GM12878 (cell line): ENCODE results near the gene TPRN.

ENCODE experiments used
- CREB1 ChIP-seq: IDR thresholded peaks from 2 replicates; pipeline ENCODE4 v1.6.1; 2012; ENCODE audit warnings: low read depth, mild to moderate bottlenecking, inconsistent platforms
- CTCF ChIP-seq, 3 experiments: IDR thresholded peaks in 2 of 3; conservative IDR thresholded peaks in 1 of 3; 2 replicates each; pipeline ENCODE4 v1.5.1; 2011; ENCODE audit warnings: low read depth in 3 of 3, low read length in 3 of 3, mild to moderate bottlenecking in 3 of 3, control low read depth in 2 of 3, moderate library complexity in 2 of 3, inconsistent platforms in 1 of 3, mixed read lengths in 1 of 3; ENCODE audit not compliant: control insufficient read depth in 2 of 3, insufficient read depth in 1 of 3; ENCODE audit errors: extremely low read depth in 1 of 3
- DPF2 ChIP-seq: fragments of 450-650 bp; IDR thresholded peaks from 2 replicates; pipeline ENCODE4 v1.6.1; 2017; ENCODE audit warnings: mild to moderate bottlenecking
- GABPA ChIP-seq: IDR thresholded peaks from 2 replicates; pipeline ENCODE4 v1.6.1; 2014; ENCODE audit warnings: antibody characterized with exemption, low read depth, mild to moderate bottlenecking, inconsistent platforms
- IRF3 ChIP-seq: fragments of 450-650 bp; IDR thresholded peaks from 2 replicates; pipeline ENCODE4 v1.6.1; 2014; ENCODE audit warnings: mild to moderate bottlenecking
- NFIC ChIP-seq: IDR thresholded peaks from 2 replicates; pipeline ENCODE4 v1.6.1; 2012; ENCODE audit warnings: low read depth, mild to moderate bottlenecking, inconsistent platforms, low read length, moderate library complexity
- NFXL1 ChIP-seq: fragments of 450-650 bp; IDR thresholded peaks from 2 replicates; pipeline ENCODE4 v1.6.1; 2017; ENCODE audit warnings: antibody characterized with exemption, mild to moderate bottlenecking, borderline replicate concordance
- POLR2AphosphoS5 ChIP-seq: IDR thresholded peaks from 2 replicates; pipeline ENCODE4 v1.6.1; 2011; ENCODE audit warnings: mild to moderate bottlenecking, low read length, inconsistent platforms
- PRDM15 ChIP-seq: fragments of 450-650 bp; formaldehyde crosslinking; IDR thresholded peaks from 2 replicates; pipeline ENCODE4 v1.4.0; 2020; ENCODE audit warnings: mild to moderate bottlenecking, moderate library complexity
- RELA ChIP-seq: fragments of 450-650 bp; IDR thresholded peaks from 2 replicates; pipeline ENCODE4 v1.8.0; 2014; ENCODE audit warnings: borderline replicate concordance; ENCODE audit not compliant: partially characterized antibody

- TF ChIP-seq CTCF (IDR thresholded peaks at IDR 0.05 in 2 of 3, conservative IDR thresholded peaks at IDR 0.05 in 1 of 3; ENCODE audit: control insufficient read depth in 2 of 3, extremely low read depth in 1 of 3, insufficient read depth in 1 of 3, low read depth in 3 of 3, low read length in 3 of 3) (no peak), GABPA (no peak), DPF2 (no peak), NFIC (no peak), IRF3 (no peak), POLR2AphosphoS5 (no peak), CREB1 (no peak), NFXL1 (no peak), RELA (no peak), PRDM15 (no peak)
These were observed 33.9 kb downstream of the TPRN start for GRCh38 chr9:137166380-137167229.
